ENCODE measurements around the gene NEBL.

Gene NEBL

DNA sequence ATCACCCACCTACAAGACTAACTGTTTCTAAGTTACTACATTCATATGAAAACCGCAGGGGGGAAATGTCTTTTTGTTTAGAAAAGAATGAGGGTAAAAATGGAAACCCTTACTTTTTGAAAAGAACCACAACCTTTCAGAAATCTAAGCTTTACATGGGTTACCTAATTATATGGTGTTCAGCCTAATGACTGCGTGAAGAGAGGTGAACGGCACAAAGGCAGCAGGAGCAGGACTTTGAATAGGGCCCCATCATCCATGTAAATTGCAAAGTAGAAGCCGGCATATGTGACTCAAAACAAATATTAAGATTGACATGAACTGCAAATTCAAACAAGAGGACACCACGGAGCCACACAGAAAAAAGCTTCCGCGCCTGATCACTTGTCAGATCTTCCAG lies 25.1 kb downstream of the NEBL start:
- DNase-seq (ENCODE audit: low read depth) = no peak
- TF ChIP-seq, protein P1, sequence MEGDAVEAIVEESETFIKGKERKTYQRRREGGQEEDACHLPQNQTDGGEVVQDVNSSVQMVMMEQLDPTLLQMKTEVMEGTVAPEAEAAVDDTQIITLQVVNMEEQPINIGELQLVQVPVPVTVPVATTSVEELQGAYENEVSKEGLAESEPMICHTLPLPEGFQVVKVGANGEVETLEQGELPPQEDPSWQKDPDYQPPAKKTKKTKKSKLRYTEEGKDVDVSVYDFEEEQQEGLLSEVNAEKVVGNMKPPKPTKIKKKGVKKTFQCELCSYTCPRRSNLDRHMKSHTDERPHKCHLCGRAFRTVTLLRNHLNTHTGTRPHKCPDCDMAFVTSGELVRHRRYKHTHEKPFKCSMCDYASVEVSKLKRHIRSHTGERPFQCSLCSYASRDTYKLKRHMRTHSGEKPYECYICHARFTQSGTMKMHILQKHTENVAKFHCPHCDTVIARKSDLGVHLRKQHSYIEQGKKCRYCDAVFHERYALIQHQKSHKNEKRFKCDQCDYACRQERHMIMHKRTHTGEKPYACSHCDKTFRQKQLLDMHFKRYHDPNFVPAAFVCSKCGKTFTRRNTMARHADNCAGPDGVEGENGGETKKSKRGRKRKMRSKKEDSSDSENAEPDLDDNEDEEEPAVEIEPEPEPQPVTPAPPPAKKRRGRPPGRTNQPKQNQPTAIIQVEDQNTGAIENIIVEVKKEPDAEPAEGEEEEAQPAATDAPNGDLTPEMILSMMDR (IDR thresholded peaks at IDR 0.05; ENCODE audit: low read depth, low read length, missing control alignments) = no peak
- H3K4me3 ChIP-seq (ENCODE audit: low read depth, low read length) = no peak overlapping the region

DNA sequence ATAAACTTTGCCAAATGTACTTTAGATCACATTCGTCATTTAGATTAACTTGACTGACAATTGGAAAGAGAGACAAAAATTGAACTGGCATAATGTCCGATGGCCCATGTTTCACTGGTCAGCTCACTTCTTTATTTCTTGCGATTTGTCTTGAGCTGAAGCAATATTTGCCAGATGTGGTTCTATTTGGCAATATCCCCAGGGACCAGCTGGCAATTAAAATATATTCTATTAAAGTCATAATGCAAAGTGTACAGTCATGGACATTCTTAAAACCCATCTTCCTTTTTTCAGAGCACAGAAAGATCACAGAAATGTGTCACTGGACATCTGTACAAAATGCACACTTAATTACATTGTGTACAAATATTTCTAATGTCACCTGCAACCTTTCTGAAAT lies 26.3 kb downstream of the NEBL start:
- TF ChIP-seq, protein P1 (IDR thresholded peaks at IDR 0.05; ENCODE audit: low read depth, low read length, missing control alignments) = no peak
- H3K4me3 ChIP-seq (ENCODE audit: low read depth, low read length) = no peak overlapping the region
- DNase-seq (ENCODE audit: low read depth) = no peak

DNA sequence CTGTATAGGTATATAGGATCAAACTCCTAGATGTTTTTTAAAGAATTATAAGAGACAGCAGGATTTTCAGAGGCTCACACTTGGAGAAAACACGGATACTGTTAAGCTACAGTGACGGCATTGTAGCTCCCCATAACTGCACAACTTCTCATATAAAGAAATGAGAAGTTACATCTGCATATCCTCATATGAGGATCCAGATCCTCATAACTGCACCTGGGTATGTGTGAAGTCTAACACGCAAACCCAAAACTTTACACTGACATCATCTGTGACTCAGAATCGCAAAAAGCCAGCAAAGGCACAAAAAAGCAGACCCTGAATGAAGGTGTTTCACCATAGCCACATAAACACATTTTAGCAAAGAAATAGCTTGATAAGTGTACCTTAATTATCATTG lies 34.1 kb downstream of the NEBL start:
- DNase-seq (ENCODE audit: low read depth) = no peak
- H3K4me3 ChIP-seq (ENCODE audit: low read depth, low read length) = no peak overlapping the region
- TF ChIP-seq, protein P1 (IDR thresholded peaks at IDR 0.05; ENCODE audit: low read depth, low read length, missing control alignments) = no peak

DNA sequence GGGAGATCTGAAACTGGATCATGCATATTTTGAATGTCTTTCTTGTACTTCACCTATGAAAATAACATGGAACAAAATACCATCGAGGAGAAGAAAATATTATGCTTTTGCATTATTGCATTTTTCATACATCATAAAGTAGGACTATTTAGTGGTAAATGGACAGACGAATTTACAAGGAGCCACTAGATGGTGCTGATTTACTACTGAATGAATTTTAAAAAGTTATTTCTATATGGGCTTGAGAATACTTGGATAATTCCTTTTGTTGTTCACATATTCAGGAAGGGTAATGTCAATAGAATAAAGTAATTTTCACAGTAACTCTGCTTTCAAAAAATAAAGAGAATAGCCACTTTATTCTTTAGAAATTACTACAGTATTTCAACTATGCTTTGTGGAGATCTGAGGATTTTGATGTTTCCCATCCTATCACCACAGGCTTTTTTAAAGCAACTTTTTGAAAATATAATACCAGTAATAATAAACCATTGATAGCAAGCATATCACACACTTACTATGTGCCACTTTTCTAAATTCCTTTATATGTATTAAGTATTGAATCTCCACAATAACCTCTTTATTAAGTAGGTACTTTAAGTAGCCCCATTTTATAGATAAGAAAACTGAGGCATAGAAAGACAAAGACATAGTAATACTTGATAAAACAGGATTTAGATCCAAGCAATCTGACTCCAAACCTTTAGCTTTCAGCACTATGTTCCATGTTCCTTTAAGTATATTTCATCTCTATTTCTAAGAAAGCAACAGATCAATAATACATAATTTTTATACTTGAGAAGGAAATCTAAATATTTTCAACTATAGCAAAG lies 38.6 kb downstream of the NEBL start:
- no peak for DNase-seq (ENCODE audit: low read depth)
- TF ChIP-seq, protein P1 (IDR thresholded peaks at IDR 0.05; ENCODE audit: low read depth, low read length, missing control alignments) = peak; percentile 24
- no peak overlapping the region for H3K4me3 ChIP-seq (ENCODE audit: low read depth, low read length)

DNA sequence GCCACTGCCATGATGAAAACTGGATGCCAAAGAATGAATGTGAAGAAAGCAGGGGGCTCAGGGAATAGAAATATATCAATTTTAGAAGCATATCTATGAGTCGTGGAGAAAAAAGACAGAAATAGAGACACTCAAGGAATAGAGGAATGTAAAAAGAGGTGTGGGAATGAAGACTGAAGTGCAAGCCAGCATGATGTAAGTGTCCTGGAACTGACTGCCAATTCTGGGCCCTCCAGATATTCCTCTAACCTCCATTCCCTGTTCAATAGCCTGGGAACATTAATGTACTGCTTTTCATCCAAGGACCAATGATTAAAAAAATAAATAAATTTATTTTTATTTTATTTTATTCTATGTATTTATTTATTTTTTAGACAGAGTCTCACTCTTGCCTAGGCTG lies 40.6 kb downstream of the NEBL start:
- TF ChIP-seq, protein P1 (IDR thresholded peaks at IDR 0.05; ENCODE audit: low read depth, low read length, missing control alignments) = no peak
- DNase-seq (ENCODE audit: low read depth) = no peak
- no peak overlapping the region for H3K4me3 ChIP-seq (ENCODE audit: low read depth, low read length)

DNA sequence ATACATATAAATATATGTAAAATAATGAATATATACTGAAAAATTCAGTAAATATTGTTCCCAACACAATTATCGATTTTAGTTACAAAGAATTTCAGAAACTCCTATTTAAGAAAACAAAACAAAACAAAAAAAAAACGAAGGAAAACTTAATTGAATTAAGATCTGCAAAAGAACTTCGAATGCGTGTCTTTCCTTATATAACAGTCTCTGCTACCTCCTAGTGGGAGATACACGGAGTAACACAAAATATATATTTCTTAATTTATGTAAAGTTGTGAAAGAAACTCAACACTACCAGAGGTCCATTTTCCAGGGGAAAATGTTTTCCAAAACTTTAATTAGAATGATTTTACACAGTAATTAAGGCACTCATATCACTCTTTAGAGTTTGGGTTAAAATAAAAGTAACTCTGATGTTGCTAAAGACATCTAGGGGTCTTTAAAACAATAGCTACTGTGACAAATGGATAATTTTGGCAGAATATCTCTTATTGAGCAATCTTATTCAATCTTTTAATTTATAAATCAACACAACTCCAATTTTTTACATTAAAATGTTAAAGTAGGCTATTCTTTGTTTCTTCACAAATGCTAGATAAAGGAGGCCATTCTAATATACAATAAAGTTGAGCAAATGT lies 41.6 kb downstream of the NEBL start:
- TF ChIP-seq, protein P1 (IDR thresholded peaks at IDR 0.05; ENCODE audit: low read depth, low read length, missing control alignments) = peak; percentile 25
- H3K4me3 ChIP-seq (ENCODE audit: low read depth, low read length) = no peak overlapping the region
- no peak for DNase-seq (ENCODE audit: low read depth)

Measured in GM12864 (cell line).